M059J (cell line): ENCODE results near the gene AGRN. TPM values are rescaled to one million over a fixed set of nuclear protein-coding genes. Genes with fewer than 3 reads are reported as not detected.
"Not testable (repeated sequence)": the region's sequence is repeated elsewhere in the genome, so short reads cannot be mapped to it uniquely, and the experiment has no call there.

Experiments
- DNase-seq: peaks from one replicate; pipeline ENCODE4 v3.0.0-alpha.2; 2012; ENCODE audit warnings: low read depth
- total RNA-seq: library from RNA; depleted of rRNA; stranded (reverse); fragments of >200 nt; shearing (Covaris generic); gene quantifications from 2 replicates; pipeline ENCODE4 v1.2.3, GENCODE V29; 2014; rRNA removed

Gene AGRN
- 117 and 282 TPM in 2 replicates for total RNA-seq

- peak; percentile 35 for DNase-seq
These were observed at the start of gene AGRN for GRCh38 chr1:1020000-1020404. Gene AGRN, plus strand, starts transcription at chr1:1020120. Its CDS starts 53 bp downstream, at chr1:1020173.

DNA sequence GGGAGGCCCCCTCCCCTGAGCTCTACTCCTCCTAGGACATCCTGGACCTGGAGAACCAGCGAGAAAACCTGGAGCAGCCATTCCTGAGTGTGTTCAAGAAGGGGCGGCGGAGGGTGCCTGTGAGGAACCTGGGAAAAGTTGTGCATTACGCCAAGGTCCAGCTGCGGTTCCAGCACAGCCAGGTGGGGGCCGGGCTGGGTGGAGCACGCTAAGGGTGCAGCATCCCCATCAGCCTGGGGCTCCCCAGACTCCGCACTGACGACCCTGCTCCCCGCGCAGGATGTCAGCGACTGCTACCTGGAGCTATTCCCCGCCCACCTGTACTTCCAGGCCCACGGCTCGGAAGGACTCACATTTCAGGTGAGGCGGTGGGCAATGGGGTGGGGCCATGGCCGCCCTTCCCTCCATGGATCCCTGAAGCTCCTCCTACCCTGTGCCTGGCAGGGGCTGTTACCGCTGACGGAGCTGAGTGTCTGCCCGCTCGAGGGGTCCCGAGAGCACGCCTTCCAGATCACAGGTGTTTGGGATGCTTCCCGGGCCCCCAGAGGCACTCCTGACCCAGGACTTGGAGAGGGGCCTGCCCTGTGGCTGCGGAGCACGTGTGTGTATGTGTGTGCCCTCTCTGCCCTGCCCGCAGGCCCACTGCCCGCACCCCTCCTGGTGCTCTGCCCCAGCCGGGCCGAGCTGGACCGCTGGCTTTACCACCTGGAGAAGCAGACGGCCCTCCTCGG, 49.5 kb upstream of the AGRN start:
- DNase-seq, result no peak

GRCh38 chr1:970973-971730, 48.8 kb upstream of the AGRN start:
- DNase-seq, result no peak

DNA sequence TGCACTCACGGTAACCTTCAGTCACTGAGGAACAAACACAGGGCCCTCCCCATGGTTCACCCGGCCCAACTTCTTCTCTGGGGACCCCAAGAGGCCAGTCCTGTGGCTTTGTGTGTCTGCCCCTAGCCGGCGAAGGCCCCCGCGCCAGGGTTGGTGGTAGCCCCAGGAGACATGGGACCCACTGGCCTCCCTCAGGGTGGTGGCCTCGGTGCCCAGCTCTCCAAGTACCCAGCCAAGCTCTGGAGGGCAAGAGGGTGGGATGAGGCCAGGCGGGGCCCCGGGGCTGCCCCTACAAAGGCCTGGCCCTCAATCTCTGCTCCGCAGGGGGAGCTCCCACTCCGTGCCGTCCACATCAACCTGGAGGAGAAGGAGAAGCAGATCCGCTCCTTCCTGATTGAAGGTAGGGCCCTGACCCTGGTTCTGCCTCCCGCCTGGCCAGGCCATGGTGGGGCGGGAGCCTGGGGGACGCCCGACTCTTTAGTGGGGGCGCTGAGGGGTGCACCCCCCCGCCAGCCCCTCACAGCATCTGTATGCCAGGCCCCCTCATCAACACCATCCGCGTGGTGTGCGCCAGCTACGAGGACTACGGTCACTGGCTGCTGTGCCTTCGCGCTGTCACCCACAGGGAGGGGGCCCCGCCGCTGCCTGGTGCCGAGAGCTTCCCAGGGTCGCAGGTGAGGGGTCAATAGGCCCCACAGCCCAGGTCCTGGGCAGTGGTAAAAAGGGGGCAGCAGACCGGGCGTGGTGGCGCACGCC, 48.0 kb upstream of the AGRN start:
- no peak for DNase-seq

GRCh38 chr1:972726-973458, 47.0 kb upstream of the AGRN start:
- no peak for DNase-seq

- no peak for DNase-seq
These were observed 46.2 kb upstream of the AGRN start for GRCh38 chr1:973459-974292.

DNA sequence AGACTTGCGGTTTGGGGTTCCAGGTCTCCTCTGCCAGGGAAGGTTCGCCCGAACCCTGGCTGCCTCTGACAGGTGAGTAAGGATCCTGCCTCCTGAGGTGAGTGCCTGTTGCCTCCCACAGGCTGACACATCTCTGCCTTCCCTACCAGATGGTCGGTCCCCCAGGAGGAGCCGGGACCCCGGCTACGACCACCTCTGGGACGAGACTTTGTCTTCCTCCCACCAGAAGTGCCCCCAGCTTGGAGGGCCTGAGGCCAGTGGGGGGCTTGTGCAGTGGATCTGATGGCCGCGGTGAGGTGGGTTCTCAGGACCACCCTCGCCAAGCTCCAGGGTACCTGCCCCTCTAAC, 45.7 kb upstream of the AGRN start:
- DNase-seq, result no peak

DNA sequence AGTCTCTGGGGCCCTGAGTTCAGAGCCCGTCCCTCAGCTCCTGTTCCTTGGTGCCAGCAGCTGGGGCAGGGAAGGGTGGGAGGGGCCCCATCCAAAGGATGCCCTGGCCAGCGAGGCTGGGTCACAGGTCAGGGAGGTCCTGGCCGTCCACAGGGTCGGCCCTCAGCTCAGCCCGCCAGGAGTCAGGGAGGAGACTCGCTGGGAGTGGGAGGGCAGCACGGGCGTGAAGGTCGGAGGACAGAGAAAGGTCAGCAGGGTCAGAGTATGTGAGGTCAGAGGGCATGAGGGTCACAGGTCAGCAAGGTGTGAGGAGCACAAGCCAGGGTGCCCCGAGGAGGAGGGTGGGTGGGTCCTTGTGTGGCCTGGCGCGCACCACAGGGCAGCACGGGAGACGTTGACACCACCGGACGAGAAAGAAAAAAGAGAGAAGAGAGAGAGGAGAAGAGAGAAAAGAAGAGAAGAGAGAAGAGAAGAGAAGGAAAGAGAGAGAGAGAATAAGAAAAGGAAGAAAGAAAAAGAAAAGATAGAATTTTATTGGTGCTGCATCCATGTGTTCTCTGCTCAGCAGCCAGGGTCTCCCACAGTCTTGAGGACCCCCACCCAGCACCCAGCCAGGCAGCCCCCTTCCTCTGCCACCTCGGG, 45.1 kb upstream of the AGRN start:
- no peak for DNase-seq

DNA sequence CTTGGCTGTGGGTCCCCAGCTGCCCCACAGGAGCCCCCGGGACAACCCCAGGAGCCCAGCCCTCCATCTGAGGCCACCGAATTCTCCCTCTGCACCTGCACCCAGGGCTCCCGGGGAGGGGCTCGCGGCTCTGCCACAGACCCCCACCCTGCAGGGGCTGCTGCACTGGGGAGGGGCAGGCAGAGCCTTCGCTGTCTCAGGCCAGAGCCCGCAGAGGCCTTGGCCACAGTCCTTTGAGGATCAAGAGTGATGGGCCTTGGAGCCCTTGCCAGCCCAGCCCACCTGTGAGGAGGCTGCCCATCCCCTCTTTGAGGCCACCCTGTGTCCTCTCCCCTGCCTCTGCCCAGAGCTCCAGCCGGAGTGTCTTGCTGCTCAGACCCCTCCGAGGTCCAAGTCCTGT, 44.6 kb upstream of the AGRN start:
- no peak for DNase-seq

- DNase-seq, result peak; percentile 85
These were observed 43.8 kb upstream of the AGRN start for GRCh38 chr1:975896-976683.

DNA sequence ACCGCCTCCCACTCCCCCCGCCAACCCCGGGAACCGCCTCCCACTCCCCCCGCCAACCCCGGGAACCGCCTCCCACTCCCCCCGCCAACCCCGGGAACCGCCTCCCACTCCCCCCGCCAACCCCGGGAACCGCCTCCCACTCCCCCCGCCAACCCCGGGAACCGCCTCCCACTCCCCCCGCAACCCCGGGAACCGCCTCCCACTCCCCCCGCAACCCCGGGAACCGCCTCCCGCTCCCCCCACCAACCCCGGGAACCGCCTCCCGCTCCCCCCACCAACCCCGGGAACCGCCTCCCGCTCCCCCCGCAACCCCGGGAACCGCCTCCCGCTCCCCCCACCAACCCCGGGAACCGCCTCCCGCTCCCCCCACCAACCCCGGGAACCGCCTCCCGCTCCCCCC, 43.1 kb upstream of the AGRN start:
- not testable (repeated sequence) for DNase-seq

DNA sequence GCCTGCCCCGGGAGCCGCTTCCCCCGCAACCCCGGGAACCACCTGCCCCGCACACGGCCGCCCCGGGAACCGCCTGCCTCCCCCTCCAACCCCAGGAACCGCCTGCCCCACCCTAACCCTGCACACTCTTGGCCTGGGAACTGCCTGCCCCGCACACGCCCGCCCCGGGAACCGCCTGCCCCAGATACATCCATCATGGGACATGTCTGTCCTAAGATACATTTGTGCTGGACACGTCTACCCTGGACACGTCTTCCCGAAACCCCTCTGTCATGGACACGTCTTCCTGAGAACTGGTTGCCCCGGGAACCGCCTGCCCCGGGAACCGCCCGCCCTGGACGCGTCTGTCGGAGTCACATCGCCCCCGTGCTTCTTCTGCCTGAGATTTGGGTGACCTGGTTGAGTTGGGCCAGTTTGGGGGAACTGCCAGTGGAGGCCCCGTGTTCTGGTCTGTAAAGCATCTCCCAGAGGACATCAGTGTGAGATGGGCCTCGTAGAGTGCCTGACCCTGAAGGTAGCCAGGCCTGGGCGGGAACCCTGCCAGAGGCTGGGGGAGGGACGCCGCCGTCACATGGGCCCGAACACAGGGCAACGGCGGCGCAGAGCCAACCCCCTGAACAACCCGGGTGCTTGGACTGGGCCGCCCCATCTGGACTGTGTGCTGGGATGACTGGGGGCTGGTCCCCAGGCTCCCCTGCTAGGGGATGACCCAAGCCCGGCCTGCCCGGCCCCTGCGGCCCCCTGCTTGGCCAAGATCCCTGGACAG, 41.7 kb upstream of the AGRN start:
- no peak for DNase-seq

DNA sequence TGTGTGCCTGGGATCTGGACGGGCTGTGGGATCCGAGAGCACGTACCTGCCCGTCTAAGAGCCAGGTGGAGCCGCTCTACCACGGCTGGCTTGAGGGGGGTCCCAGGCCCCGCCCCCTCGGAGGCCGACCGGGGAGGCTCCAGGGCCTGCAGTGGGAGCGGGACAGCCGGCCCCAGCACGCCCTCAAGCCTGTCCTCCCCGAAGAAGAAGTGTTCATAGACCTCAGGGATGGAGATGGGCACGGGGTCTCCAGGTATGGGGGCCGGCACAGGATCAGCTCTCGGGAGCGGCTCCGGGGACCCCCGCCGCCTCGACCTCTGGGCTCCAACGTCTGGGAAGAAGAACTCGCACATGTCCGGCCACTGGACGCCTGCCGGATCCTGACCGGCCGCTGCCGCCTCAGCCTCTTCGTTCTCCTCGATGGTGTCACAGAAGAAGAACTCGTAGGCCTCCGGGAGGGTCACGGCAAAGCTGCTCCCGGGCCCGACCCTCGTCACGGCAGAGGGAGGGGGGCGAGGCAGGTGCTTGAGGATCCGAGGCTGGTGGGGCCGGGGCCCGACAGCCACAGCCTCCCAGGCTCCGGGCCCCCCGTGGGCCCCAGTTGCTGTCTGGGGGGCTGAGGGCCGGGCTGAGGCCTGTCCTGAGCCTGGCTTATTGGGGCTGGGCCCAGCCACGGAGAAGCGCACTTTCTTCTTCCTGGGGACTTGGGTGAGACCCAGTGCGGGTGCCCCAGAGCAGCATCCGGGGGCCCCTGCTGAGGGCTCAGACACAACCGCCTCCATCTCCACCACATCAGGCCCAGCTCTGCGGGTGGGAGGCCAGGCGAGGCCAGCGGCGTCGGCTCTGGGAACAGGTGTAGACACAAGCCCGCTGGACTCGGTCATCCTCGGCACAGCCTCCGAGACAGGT, 40.8 kb upstream of the AGRN start:
- DNase-seq, result no peak

DNA sequence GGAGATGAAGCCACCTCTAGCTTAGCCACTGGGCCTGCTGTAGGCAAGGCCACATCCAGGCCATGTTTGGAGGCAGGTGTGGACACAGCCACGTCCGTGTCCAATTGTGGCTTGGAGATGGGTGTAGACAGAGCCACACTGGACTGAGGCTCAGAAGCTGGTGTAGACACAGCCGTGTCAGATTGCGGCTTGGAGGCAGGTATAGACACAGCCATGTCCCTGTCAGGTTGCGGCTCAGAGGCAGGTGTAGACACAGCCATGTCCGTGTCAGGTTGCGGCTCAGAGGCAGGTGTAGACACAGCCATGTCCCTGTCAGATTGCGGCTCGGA, 40.2 kb upstream of the AGRN start:
- no peak for DNase-seq

DNA sequence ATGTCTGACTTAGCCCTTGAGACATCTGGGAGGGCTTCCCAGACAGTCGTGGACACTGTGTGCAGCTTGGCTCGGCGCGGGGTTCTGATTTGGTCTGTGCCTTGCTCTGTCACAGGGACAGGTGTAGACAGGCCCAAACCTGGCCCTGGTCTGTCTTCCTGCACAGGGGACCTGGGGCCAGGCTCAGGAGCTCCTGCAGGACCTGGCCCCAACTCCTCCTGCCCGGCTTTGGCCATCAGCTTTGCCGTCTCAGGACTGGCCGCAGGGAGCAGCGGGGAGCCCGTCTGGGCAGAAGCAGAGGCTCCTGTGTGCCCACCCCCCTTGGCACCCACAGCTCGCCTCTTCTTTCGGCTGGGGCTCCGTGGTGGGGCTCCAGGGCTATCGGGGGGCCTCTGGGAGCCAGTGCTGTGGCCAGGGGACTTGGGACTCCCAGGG, 39.8 kb upstream of the AGRN start:
- DNase-seq, result no peak

DNA sequence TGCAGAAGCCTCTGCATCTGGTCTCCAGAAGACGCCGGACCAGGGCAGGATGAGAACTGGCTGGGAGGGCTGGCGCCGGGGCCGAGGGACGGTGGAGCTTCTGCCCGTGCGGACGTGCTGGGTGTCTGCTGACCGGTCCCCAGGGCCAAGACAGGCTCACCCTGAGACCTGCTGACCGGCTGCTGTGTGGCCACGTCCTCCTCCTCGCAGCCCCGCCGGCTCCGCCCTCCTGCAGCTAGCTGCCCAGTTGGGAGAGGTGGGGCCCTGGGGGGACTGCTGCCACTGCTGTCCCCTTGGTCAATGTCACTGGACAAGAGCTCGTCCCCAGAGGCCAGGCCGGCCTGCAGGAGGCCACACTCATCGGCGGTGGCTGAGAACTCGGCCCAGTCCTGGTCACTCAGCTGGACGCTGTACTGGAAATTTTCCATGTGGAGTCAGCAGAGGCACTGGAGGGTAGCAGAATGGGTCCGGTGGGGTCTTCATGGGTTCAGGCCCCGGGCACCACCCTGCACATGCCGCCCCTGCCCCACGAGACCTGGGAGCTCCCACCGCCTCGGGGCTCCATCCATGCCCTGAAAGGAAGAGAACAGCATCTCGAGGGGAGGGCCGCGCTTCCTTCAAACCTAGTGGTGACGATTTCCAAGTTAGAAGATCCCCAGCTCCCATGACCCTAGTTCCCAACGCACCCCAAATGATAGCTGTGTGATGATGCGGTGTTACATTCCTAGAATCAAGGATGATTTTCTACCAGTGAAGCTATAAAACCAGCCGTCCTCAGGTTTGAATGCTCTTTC, 39.1 kb upstream of the AGRN start:
- DNase-seq, result no peak

- no peak for DNase-seq
These were observed 38.4 kb upstream of the AGRN start for GRCh38 chr1:981491-981954.
